ENCODE data around the gene CBX2.

Gene CBX2

GRCh38 chr17:79789943-79790804, 12.2 kb downstream of the CBX2 start:
- no peak for ATAC-seq (ENCODE audit: insufficient read depth, low read depth)
- DNase-seq: no peak
- no peak overlapping the region for H2AFZ ChIP-seq (ENCODE audit: low read depth, low read length)
- TF ChIP-seq CTCF (IDR thresholded peaks at IDR 0.05; ENCODE audit: borderline replicate concordance, extremely low read depth, low read length, poor library complexity, severe bottlenecking) (no peak), EZH2 (IDR thresholded peaks at IDR 0.05; ENCODE audit: borderline replicate concordance, low read depth, low read length, severe bottlenecking) (no peak)
- H3K4me1 ChIP-seq (ENCODE audit: insufficient read depth, low read length): peaks cover 9% of the 10 kb centered on the region
- no peak overlapping the region for H3K9ac ChIP-seq (ENCODE audit: low read depth, low read length)
- H3K27ac ChIP-seq (ENCODE audit: low read length): no peak overlapping the region
- no peak overlapping the region for H3K4me3 ChIP-seq (ENCODE audit: low read depth in 1 of 2, low read length in 2 of 2)
- H3K79me2 ChIP-seq (ENCODE audit: insufficient read depth, low read length): peaks cover 9% of the 10 kb centered on the region
- no peaks in the 10 kb centered on the region for H3K9me3 ChIP-seq (ENCODE audit: insufficient read depth, low read length, severe bottlenecking)
- no peak overlapping the region for H3K4me2 ChIP-seq (ENCODE audit: insufficient read depth, low read length)
- no peaks in the 10 kb centered on the region for H3K27me3 ChIP-seq (ENCODE audit: insufficient read depth, low read length, poor library complexity)
- peaks cover 39% of the 10 kb centered on the region for H4K20me1 ChIP-seq (ENCODE audit: insufficient read depth, low read length)
- H3K36me3 ChIP-seq (ENCODE audit: insufficient read depth, low read length): peaks cover 28% of the 10 kb centered on the region

DNA sequence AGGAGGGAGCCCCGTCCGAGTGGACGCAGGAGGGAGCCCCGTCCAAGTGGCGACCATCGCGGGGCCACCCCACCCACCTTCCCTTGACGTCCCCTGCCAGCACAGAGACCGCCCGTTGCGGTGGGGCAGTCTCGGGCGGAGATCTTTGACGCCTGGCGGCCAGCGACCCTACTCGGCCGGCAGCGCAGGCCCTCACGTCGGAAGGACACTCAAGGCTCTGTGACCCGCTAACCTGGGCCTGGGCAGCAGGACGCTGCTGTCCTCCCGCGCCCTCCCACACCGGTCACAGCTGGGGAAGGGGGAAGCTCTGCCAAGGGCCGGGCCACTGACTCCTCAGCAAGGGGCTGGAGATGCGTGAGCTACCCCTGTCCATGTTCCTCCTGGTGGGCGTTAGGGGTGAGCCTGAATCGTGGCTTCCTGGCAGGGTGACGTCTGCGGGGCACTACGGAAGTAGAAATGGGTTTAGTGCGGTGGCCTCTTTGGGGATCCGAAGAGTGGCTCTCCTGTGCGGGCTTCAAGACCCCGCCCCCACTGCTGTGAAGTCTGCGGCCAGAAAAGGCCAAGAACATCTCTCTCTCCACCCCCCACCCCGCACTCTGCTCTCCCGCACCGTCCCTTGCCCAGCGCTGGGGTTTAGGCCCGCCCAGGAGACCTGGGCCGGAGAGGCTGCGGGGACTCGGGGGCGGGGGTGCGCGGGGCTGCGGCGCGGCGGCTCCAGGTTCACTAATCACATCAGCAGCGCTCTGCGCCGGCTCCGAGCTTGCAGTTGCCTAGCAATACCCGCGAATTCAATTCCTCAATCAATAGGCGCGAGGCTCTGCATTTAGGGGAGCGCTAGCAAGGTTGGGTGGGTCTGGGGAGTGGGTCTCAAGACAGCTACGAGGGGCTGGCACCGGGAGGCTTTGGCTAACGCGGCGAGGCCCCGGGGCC, 13.1 kb downstream of the CBX2 start:
- no peak overlapping the region for H3K4me2 ChIP-seq (ENCODE audit: insufficient read depth, low read length)
- no peak for ATAC-seq (ENCODE audit: insufficient read depth, low read depth)
- no peak overlapping the region for H3K9ac ChIP-seq (ENCODE audit: low read depth, low read length)
- H3K4me3 ChIP-seq (ENCODE audit: low read depth in 1 of 2, low read length in 2 of 2): no peak overlapping the region
- H3K4me1 ChIP-seq (ENCODE audit: insufficient read depth, low read length): peaks cover 18% of the 10 kb centered on the region
- H3K27ac ChIP-seq (ENCODE audit: low read length): no peak overlapping the region
- H3K79me2 ChIP-seq (ENCODE audit: insufficient read depth, low read length): peaks cover 17% of the 10 kb centered on the region
- peaks cover 37% of the 10 kb centered on the region for H4K20me1 ChIP-seq (ENCODE audit: insufficient read depth, low read length)
- no peak for TF ChIP-seq CTCF (IDR thresholded peaks at IDR 0.05; ENCODE audit: borderline replicate concordance, extremely low read depth, low read length, poor library complexity, severe bottlenecking)
- TF ChIP-seq EZH2 (IDR thresholded peaks at IDR 0.05; ENCODE audit: borderline replicate concordance, low read depth, low read length, severe bottlenecking): no peak
- H3K27me3 ChIP-seq (ENCODE audit: insufficient read depth, low read length, poor library complexity): no peaks in the 10 kb centered on the region
- H2AFZ ChIP-seq (ENCODE audit: low read depth, low read length): no peak overlapping the region
- H3K9me3 ChIP-seq (ENCODE audit: insufficient read depth, low read length, severe bottlenecking): no peaks in the 10 kb centered on the region
- H3K36me3 ChIP-seq (ENCODE audit: insufficient read depth, low read length): peaks cover 27% of the 10 kb centered on the region
- DNase-seq: no peak

- no peak overlapping the region for H3K9ac ChIP-seq (ENCODE audit: low read depth, low read length)
- H3K79me2 ChIP-seq (ENCODE audit: insufficient read depth, low read length): peaks cover 23% of the 10 kb centered on the region
- no peak overlapping the region for H3K4me3 ChIP-seq (ENCODE audit: low read depth in 1 of 2, low read length in 2 of 2)
- H4K20me1 ChIP-seq (ENCODE audit: insufficient read depth, low read length): peaks cover 34% of the 10 kb centered on the region
- H2AFZ ChIP-seq (ENCODE audit: low read depth, low read length): no peak overlapping the region
- H3K9me3 ChIP-seq (ENCODE audit: insufficient read depth, low read length, severe bottlenecking): no peaks in the 10 kb centered on the region
- H3K27ac ChIP-seq (ENCODE audit: low read length): no peak overlapping the region
- DNase-seq (no peak), ATAC-seq (ENCODE audit: insufficient read depth, low read depth) (no peak)
- peaks cover 21% of the 10 kb centered on the region for H3K4me1 ChIP-seq (ENCODE audit: insufficient read depth, low read length)
- TF ChIP-seq CTCF (IDR thresholded peaks at IDR 0.05; ENCODE audit: borderline replicate concordance, extremely low read depth, low read length, poor library complexity, severe bottlenecking) (no peak), EZH2 (IDR thresholded peaks at IDR 0.05; ENCODE audit: borderline replicate concordance, low read depth, low read length, severe bottlenecking) (no peak)
- H3K36me3 ChIP-seq (ENCODE audit: insufficient read depth, low read length): peaks cover 23% of the 10 kb centered on the region
- H3K4me2 ChIP-seq (ENCODE audit: insufficient read depth, low read length): no peak overlapping the region
- no peaks in the 10 kb centered on the region for H3K27me3 ChIP-seq (ENCODE audit: insufficient read depth, low read length, poor library complexity)
Measured at GRCh38 chr17:79791735-79792161, 13.8 kb downstream of the CBX2 start.

Data from DND-41 (cell line).